ENCODE measurements around the gene LONRF3. TPM values are rescaled to one million over a fixed set of nuclear protein-coding genes. Genes with fewer than 3 reads are reported as not detected.
A peak's percentile ranks its signal among the peaks of the same experiment; 100 is the strongest.

LONRF3 gene
- total and polyA plus RNA-seq, 2 experiments from 2014 or later = 0.54 TPM; not detected in 1

DNA sequence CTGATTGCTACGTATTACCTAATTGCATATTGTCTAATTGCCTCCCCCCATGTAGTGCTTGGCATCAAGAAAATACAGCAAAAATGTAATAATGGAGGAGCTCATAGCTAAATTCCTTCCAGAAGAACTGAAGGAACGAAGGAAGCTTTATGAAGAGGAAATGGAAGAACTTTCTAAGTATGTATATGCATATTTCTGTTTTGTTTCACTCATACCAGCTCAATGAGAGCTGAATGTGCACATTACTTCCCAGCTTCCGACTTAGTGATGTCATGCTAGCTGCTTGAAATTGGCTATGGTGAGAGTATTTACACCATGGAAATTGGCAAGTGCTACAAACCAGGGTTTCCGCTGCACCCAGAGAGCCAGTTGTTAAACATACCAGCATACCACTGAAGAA is 34.7 kb downstream of the LONRF3 start:
- no peaks in the 10 kb centered on the region for H3K4me1 ChIP-seq (ENCODE audit: insufficient read depth)
- no peaks in the 10 kb centered on the region for H4K20me1 ChIP-seq (ENCODE audit: insufficient read depth)
- peak; percentile 1 for DNase-seq
- no peak for TF ChIP-seq EZH2 (IDR thresholded peaks at IDR 0.05; ENCODE audit: insufficient read depth, poor library complexity, severe bottlenecking)
- no peak for TF ChIP-seq EZH2phosphoT487 (IDR thresholded peaks at IDR 0.05; ENCODE audit: insufficient read depth, low read depth)
- H3K79me2 ChIP-seq (ENCODE audit: insufficient read depth) = no peaks in the 10 kb centered on the region
- H3K9me3 ChIP-seq (ENCODE audit: low read depth) = no peaks in the 10 kb centered on the region
- 69 to 70% methylated on average over 3 to 4 of the region's 4 CpGs for WGBS, 2 experiments (ENCODE audit: low coverage in 1 of 2, low lambda C conversion rate in 2 of 2, missing lambda C conversion rate in 2 of 2)
- no peak overlapping the region for H3K27ac ChIP-seq
- H2AFZ ChIP-seq = no peak overlapping the region
- no peaks in the 10 kb centered on the region for H3K9me2 ChIP-seq (ENCODE audit: insufficient read depth)
- H3F3A ChIP-seq (ENCODE audit: insufficient read depth) = no peaks in the 10 kb centered on the region
- no peak overlapping the region for H3K4me3 ChIP-seq
- in situ Hi-C loops (cut with MboI) = loop anchor here (5.0 kb wide), 1 partner anchor 58 kb away; no protein-coding TSS in a partner anchor
- H3K36me3 ChIP-seq (ENCODE audit: low read depth) = no peaks in the 10 kb centered on the region
- H3K9ac ChIP-seq = no peak overlapping the region
- no peak overlapping the region for H3K4me2 ChIP-seq (ENCODE audit: unreplicated experiment)
- H3K27me3 ChIP-seq (replicated peaks; ENCODE audit: insufficient read depth) = no peaks in the 10 kb centered on the region

DNA sequence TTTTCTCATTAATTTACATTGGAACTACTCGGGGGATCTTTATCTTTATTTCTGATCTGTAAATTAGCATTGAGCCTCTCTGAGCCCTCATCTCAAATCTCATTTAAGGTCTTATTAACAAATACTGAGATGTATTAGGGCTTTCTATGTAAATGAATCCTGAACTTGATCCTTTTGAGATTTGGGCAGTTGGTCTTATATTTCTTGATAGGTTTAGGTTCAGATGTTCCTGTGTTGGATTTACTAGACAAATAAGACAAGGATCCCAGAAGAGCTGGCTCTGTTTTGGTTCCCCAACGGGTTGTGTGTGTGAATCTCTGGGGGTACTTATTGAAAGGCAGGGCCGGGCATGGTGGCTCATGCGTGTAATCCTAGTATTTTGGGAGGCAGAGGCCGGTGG is 36.1 kb downstream of the LONRF3 start:
- H3K4me3 ChIP-seq = no peak overlapping the region
- H3K9ac ChIP-seq = no peak overlapping the region
- no peak overlapping the region for H3K27ac ChIP-seq
- H2AFZ ChIP-seq = no peak overlapping the region
- H3K9me2 ChIP-seq (ENCODE audit: insufficient read depth) = no peaks in the 10 kb centered on the region
- WGBS, 2 experiments (ENCODE audit: low coverage in 1 of 2, low lambda C conversion rate in 2 of 2, missing lambda C conversion rate in 2 of 2) = 88 to 91% methylated on average over 4 to 5 of the region's 5 CpGs
- no peaks in the 10 kb centered on the region for H3K36me3 ChIP-seq (ENCODE audit: low read depth)
- no peaks in the 10 kb centered on the region for H3K9me3 ChIP-seq (ENCODE audit: low read depth)
- in situ Hi-C loops (cut with MboI) = no loop called here
- H4K20me1 ChIP-seq (ENCODE audit: insufficient read depth) = no peaks in the 10 kb centered on the region
- no peaks in the 10 kb centered on the region for H3K79me2 ChIP-seq (ENCODE audit: insufficient read depth)
- H3K4me1 ChIP-seq (ENCODE audit: insufficient read depth) = peaks cover 5% of the 10 kb centered on the region
- DNase-seq = no peak
- H3K27me3 ChIP-seq (replicated peaks; ENCODE audit: insufficient read depth) = no peaks in the 10 kb centered on the region
- H3K4me2 ChIP-seq (ENCODE audit: unreplicated experiment) = no peak overlapping the region
- H3F3A ChIP-seq (ENCODE audit: insufficient read depth) = no peaks in the 10 kb centered on the region
- no peak for TF ChIP-seq EZH2phosphoT487 (IDR thresholded peaks at IDR 0.05; ENCODE audit: insufficient read depth, low read depth)
- TF ChIP-seq EZH2 (IDR thresholded peaks at IDR 0.05; ENCODE audit: insufficient read depth, poor library complexity, severe bottlenecking) = no peak

DNA sequence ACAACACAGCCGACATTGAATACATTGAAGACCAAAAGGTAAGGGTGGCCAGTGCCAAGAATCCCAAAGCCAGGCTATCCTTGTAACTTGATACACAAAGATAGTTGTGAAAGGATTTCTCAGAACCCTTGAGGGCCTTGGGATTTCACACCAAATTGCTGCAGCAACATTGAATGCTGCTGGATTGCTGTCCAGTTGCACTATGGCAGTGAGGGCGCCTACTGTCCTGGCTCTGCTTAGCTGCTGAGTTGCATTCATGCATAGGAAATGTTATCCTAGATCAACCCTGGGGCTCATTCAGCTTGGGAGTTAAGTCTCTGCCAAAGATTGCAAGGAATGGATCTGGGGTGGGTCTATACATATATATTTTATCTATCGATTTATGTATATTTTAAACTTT is 38.7 kb downstream of the LONRF3 start:
- Histone ChIP-seq H3K9me2 (ENCODE audit: insufficient read depth) (no peaks in the 10 kb centered on the region), H3K4me1 (ENCODE audit: insufficient read depth) (peaks cover 10% of the 10 kb centered on the region), H3K36me3 (ENCODE audit: low read depth) (no peaks in the 10 kb centered on the region), H3K4me2 (ENCODE audit: unreplicated experiment) (no peak overlapping the region), H3F3A (ENCODE audit: insufficient read depth) (0 out of 2 replicates have a peak, but pooled peaks cover 4% of the 10 kb centered on the region), H3K9me3 (ENCODE audit: low read depth) (no peaks in the 10 kb centered on the region), H3K27me3 (replicated peaks; ENCODE audit: insufficient read depth) (no peaks in the 10 kb centered on the region), H2AFZ (no peak overlapping the region), H3K27ac (no peak overlapping the region), H3K9ac (no peak overlapping the region), H4K20me1 (ENCODE audit: insufficient read depth) (no peaks in the 10 kb centered on the region), H3K4me3 (no peak overlapping the region), H3K79me2 (ENCODE audit: insufficient read depth) (no peaks in the 10 kb centered on the region)
- TF ChIP-seq EZH2phosphoT487 (IDR thresholded peaks at IDR 0.05; ENCODE audit: insufficient read depth, low read depth) (no peak), EZH2 (IDR thresholded peaks at IDR 0.05; ENCODE audit: insufficient read depth, poor library complexity, severe bottlenecking) (no peak)
- in situ Hi-C loops (cut with MboI) = no loop called here
- WGBS, 2 experiments (ENCODE audit: low coverage in 1 of 2, low lambda C conversion rate in 2 of 2, missing lambda C conversion rate in 2 of 2) = 87 to 98% methylated on average over 3 of the region's 3 CpGs
- DNase-seq = no peak

DNA sequence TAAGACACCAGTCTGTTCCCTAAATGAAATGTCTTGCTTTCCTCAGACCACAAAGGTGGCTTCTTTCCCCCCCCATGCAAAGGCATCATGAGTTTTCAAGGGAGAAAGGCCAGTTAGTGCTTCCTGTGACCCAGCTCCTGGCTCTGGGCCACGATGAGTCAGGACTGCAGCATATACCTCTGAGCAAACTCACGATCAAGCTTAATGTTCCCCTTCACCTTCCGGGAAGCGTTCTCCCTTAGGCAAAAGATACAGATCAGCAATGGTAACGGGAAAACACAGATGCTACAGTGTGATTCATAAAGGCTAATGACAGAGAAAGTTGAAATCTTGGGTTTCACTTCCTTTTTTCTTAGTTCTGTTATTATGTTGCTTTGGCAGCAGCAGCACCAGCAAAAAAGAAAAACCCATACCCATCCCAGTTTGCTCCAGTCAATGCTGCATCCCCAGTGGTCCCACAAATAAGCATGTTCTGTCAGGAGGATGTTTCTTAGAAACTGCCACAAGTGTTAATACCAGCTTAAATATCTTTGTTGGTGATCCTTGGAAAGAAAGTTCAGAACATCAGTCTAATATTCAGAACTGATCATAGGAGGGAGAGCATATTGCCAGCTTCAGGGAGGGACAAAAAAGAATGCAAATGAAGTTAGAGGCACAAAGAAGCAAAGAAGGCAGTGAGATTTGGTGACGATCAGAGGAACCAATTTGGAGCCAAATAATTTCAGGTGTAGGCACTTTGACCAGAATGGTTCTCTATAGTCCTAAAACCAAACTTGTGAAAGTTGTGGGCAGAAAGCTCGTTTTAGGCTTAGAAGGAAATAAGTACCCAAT is 41.2 kb downstream of the LONRF3 start:
- H3K27me3 ChIP-seq (replicated peaks; ENCODE audit: insufficient read depth) = no peaks in the 10 kb centered on the region
- peak overlapping the region; percentile 69 for H3K27ac ChIP-seq
- no peaks in the 10 kb centered on the region for H3K9me2 ChIP-seq (ENCODE audit: insufficient read depth)
- H3K9me3 ChIP-seq (ENCODE audit: low read depth) = no peaks in the 10 kb centered on the region
- no peaks in the 10 kb centered on the region for H3K79me2 ChIP-seq (ENCODE audit: insufficient read depth)
- H4K20me1 ChIP-seq (ENCODE audit: insufficient read depth) = no peaks in the 10 kb centered on the region
- peak overlapping the region; percentile 60 for H3K9ac ChIP-seq
- DNase-seq = peak; percentile 87
- no peak overlapping the region for H3K4me3 ChIP-seq
- in situ Hi-C loops (cut with MboI) = no loop called here
- no peaks in the 10 kb centered on the region for H3K36me3 ChIP-seq (ENCODE audit: low read depth)
- no peak for TF ChIP-seq EZH2 (IDR thresholded peaks at IDR 0.05; ENCODE audit: insufficient read depth, poor library complexity, severe bottlenecking)
- TF ChIP-seq EZH2phosphoT487 (IDR thresholded peaks at IDR 0.05; ENCODE audit: insufficient read depth, low read depth) = no peak
- 31% methylated on average over 7 of the region's 7 CpGs for WGBS, 2 experiments (ENCODE audit: low coverage in 1 of 2, low lambda C conversion rate in 2 of 2, missing lambda C conversion rate in 2 of 2)
- peaks cover 10% of the 10 kb centered on the region for H3K4me1 ChIP-seq (ENCODE audit: insufficient read depth)
- H3F3A ChIP-seq (ENCODE audit: insufficient read depth) = 0 out of 2 replicates have a peak, but pooled peaks cover 4% of the 10 kb centered on the region
- peak overlapping the region; percentile 47 for H3K4me2 ChIP-seq (ENCODE audit: unreplicated experiment)
- H2AFZ ChIP-seq = no peak overlapping the region

All from GM23248 (cell line).